ENCODE results near the gene SYNC.

DNA sequence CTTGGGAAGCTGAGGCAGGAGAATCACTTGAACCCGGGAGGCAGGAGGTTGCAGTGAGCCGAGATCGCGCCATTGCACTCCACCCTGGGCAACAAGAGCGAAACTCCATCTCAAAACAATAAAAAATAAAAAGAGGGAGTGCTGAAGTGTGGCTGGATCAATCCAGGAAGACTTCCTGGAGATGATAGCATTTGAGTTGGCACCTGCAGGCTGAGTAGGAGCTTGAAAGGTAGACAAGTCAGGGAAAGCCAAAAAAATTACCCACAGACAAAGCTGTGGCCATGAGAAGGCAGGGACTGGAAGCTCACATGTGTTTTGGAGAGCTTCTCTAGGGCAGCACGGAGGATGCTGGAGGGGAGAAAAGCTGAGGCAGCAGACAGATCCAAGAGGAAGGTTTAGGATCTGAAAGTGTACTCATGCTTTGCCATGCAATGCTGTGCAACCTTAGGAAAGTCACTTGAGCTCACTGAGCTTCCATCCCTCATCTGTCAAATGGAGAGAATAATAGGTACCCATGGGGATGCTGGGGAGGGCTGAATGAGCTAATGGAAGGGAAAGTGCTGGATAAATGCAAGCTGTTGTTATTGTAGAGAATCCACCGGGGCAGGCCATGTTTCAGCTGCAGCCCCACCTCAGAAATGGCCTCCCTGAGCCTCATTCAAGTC lies 26.0 kb upstream of the SYNC start:
- TF ChIP-seq, protein P1, sequence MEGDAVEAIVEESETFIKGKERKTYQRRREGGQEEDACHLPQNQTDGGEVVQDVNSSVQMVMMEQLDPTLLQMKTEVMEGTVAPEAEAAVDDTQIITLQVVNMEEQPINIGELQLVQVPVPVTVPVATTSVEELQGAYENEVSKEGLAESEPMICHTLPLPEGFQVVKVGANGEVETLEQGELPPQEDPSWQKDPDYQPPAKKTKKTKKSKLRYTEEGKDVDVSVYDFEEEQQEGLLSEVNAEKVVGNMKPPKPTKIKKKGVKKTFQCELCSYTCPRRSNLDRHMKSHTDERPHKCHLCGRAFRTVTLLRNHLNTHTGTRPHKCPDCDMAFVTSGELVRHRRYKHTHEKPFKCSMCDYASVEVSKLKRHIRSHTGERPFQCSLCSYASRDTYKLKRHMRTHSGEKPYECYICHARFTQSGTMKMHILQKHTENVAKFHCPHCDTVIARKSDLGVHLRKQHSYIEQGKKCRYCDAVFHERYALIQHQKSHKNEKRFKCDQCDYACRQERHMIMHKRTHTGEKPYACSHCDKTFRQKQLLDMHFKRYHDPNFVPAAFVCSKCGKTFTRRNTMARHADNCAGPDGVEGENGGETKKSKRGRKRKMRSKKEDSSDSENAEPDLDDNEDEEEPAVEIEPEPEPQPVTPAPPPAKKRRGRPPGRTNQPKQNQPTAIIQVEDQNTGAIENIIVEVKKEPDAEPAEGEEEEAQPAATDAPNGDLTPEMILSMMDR (conservative IDR thresholded peaks at IDR 0.05), result no peak
- TF ChIP-seq EZH2 (IDR thresholded peaks at IDR 0.05; ENCODE audit: low read depth), result no peak
